Bronchial epithelial cell (primary cell): Measurements from ENCODE around the gene FAM117B. TPM values are rescaled to one million over a fixed set of nuclear protein-coding genes. Genes with fewer than 3 reads are reported as not detected.

Experiments
- DNase-seq: peaks from one replicate; pipeline ENCODE4 v3.0.0-alpha.2; 2010; ENCODE audit warnings: low read depth
- FAIRE-seq: peaks from 2 replicates; lab custom pipeline; 2011; peaks lifted over from hg19 to GRCh38; lab: Jason Lieb, UNC
- H3K27me3 ChIP-seq: 2 replicates; pipeline ENCODE4 v1.5.1; 2011; ENCODE audit warnings: low read length; ENCODE audit not compliant: control insufficient read depth, insufficient read depth
- H3K36me3 ChIP-seq: 2 replicates; pipeline ENCODE4 v1.5.1; 2011; ENCODE audit warnings: low read length; ENCODE audit not compliant: control insufficient read depth, insufficient read depth
- H3K4me3 ChIP-seq: 2 replicates; pipeline ENCODE4 v1.5.1; 2011; ENCODE audit warnings: mild to moderate bottlenecking, low read depth, low read length, control low read depth
- total RNA-seq: library from RNA; depleted of rRNA; stranded (reverse); fragments of >200 nt; gene quantifications from 2 replicates; pipeline ENCODE4 v1.2.1, GENCODE V29; 2014
- TF ChIP-seq, protein P1 (sequence below): IDR thresholded peaks from 2 replicates; pipeline ENCODE4 v1.5.1; 2011; ENCODE audit warnings: mild to moderate bottlenecking, moderate library complexity, low read length, control low read depth, inconsistent platforms; ENCODE audit not compliant: insufficient read depth, severe bottlenecking

Gene FAM117B
- total RNA-seq, 1 donor from 2014 or later, result 2.6 TPM

DNA sequence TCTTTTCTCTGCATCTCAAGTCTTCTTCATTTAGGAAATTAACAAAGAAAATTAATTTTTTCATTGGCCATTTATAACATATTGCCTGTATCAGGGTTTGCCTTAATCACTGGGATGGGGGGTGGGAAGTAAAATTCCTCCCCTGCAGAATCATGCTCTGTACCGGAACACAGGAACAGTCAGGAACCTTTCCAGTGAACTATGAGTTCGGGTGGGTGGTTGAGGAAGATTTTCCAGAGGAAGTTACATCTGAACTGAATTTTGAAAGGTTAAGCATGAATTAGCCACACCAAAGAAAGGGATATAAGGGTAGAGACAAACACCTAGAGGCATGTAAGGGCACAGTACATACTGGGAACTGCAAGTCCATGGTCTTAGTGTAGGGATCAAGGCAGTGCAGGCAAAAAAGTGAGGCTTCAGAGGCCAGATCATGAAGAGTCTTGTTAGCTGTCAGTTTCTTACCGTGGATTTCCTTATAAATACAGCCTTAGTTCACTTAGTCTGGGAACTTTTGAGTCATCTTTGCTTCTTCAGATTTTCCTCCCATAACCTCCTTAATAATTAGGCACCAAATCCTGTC is 55.6 kb downstream of the FAM117B start:
- TF ChIP-seq, protein P1, sequence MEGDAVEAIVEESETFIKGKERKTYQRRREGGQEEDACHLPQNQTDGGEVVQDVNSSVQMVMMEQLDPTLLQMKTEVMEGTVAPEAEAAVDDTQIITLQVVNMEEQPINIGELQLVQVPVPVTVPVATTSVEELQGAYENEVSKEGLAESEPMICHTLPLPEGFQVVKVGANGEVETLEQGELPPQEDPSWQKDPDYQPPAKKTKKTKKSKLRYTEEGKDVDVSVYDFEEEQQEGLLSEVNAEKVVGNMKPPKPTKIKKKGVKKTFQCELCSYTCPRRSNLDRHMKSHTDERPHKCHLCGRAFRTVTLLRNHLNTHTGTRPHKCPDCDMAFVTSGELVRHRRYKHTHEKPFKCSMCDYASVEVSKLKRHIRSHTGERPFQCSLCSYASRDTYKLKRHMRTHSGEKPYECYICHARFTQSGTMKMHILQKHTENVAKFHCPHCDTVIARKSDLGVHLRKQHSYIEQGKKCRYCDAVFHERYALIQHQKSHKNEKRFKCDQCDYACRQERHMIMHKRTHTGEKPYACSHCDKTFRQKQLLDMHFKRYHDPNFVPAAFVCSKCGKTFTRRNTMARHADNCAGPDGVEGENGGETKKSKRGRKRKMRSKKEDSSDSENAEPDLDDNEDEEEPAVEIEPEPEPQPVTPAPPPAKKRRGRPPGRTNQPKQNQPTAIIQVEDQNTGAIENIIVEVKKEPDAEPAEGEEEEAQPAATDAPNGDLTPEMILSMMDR, result no peak
- no peaks in the 10 kb centered on the region for H3K27me3 ChIP-seq
- no peak overlapping the region for H3K4me3 ChIP-seq
- FAIRE-seq (no peak), DNase-seq (peak; percentile 59)
- no peaks in the 10 kb centered on the region for H3K36me3 ChIP-seq

DNA sequence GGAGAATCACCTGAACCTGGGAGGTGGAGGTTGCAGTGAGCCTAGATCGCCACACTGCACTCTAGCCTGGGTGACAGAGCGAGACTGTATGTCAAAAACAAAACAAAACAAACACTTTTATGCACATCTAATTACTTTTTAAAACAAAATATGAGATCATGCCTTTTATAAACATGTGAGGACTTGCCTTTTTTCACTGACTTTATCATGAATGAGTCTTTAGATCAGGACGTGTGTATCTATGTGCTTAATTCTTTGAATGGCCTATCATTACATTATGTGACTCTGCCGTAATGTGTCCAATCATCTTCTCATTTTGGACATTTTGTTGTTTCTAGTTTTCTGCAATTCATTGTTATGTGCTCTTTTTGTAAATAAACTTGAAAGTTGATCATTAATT is 58.7 kb downstream of the FAM117B start:
- TF ChIP-seq, protein P1, result no peak
- Histone ChIP-seq H3K4me3 (no peak overlapping the region), H3K27me3 (no peaks in the 10 kb centered on the region), H3K36me3 (no peaks in the 10 kb centered on the region)
- DNase-seq (peak; percentile 72), FAIRE-seq (no peak)

DNA sequence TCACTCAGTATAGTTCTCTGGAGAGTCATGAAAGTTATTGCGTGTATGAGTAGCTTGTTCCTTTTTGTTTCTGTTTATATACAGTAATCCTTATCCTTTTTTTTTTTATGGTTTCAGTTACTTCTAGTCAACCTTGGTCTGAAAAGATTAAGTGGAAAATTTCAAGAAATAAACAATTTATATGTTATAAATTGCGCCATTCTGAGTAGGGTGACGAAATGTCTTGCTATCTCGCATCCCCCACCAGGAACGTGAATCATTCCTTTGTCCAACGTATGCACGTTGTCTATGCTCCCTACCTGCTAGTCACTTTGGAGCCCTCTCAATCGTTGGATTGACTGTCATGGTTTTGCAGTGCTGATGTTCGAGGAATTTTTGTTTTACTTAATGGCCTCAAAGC is 60.4 kb downstream of the FAM117B start:
- TF ChIP-seq, protein P1, result no peak
- DNase-seq, result no peak
- no peaks in the 10 kb centered on the region for H3K27me3 ChIP-seq
- H3K4me3 ChIP-seq, result no peak overlapping the region
- no peaks in the 10 kb centered on the region for H3K36me3 ChIP-seq
- FAIRE-seq, result no peak

DNA sequence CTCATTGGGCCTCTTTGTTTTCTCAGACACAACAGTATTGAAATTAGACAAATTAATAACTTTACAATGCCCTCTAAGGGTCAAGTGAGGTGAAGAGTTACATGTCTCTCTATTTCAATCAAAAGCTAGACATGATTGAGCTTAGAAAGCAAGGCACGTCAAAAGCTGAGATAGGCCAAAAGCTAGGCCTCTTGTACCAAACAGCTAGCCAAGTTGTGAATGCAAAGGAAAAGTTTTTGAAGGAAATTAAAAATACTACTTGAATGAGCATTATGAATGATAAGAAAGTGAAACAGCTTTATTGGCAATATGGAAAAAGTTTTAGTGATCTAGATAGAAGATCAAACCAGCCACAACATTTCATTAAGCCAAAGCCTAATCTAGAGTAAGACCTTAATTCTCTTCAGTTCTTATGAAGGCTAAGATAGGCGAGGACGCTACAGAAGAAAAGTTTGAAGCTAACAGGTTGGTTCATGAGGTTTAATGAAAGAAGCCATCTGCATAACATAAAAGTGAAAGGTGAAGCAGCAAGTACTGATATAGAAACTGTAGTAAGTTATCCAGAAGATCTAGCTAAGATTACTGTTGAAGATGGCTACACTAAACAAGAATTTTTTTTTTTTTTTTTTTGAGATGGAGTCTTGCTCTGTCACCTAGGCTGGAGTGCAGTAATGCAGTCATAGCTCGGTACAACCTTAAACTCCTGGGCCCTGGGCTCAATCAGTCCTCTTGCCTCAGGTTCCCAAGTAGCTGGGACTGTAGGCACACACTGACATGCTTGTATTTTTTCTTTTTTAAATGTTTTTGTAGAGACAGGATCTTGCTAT is 65.5 kb downstream of the FAM117B start:
- Histone ChIP-seq H3K27me3 (no peaks in the 10 kb centered on the region), H3K36me3 (no peaks in the 10 kb centered on the region), H3K4me3 (no peak overlapping the region)
- FAIRE-seq (no peak), DNase-seq (no peak)
- TF ChIP-seq, protein P1, result no peak

- Histone ChIP-seq H3K36me3 (no peaks in the 10 kb centered on the region), H3K27me3 (no peaks in the 10 kb centered on the region), H3K4me3 (no peak overlapping the region)
- FAIRE-seq, result no peak
- DNase-seq, result peak; percentile 91
- TF ChIP-seq, protein P1, result no peak
Observed at GRCh38 chr2:202703091-202703490, 68.3 kb downstream of the FAM117B start.

DNA sequence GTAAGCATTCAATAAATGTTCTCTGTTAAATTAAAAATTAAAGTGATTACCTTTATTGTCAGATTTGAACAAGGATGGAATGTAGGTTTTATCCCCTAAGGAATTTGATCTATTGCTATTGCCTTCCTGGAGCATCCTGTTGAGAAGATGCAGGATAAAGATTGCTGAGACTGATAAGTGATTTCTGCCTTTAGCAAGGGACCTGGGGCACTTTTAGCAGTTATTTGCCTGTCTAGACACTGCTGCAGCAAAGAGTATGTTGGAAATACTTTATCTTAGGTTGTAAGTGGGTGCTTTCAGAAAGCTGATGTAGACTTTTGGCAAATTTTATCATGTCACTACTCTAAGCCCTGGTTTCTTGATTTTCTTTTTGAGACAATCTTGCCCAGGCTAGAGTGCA is 69.5 kb downstream of the FAM117B start:
- FAIRE-seq (no peak), DNase-seq (no peak)
- Histone ChIP-seq H3K27me3 (no peaks in the 10 kb centered on the region), H3K4me3 (no peak overlapping the region), H3K36me3 (no peaks in the 10 kb centered on the region)
- TF ChIP-seq, protein P1, result no peak
